ENCODE results near the gene CERS2.

DNA sequence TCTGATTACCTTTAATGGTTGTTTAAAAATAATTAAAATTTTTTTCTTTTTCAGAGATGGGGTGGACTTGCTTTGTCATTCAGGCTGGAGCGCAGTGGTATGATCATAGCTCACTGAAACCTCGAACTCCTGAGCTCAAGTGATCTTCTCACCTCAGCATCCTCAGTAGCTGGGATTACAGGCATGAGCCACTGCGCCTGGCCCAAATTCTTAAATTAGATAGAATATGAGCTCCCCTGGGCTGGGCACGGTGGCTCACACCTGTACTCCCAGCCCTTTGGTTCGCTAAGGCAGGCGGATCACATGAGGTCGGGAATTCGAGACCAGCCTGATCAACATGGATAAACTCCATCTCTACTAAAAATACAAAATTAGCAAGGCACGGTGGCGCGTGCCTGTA is 17.0 kb downstream of the CERS2 start:
- TF ChIP-seq, protein P1, sequence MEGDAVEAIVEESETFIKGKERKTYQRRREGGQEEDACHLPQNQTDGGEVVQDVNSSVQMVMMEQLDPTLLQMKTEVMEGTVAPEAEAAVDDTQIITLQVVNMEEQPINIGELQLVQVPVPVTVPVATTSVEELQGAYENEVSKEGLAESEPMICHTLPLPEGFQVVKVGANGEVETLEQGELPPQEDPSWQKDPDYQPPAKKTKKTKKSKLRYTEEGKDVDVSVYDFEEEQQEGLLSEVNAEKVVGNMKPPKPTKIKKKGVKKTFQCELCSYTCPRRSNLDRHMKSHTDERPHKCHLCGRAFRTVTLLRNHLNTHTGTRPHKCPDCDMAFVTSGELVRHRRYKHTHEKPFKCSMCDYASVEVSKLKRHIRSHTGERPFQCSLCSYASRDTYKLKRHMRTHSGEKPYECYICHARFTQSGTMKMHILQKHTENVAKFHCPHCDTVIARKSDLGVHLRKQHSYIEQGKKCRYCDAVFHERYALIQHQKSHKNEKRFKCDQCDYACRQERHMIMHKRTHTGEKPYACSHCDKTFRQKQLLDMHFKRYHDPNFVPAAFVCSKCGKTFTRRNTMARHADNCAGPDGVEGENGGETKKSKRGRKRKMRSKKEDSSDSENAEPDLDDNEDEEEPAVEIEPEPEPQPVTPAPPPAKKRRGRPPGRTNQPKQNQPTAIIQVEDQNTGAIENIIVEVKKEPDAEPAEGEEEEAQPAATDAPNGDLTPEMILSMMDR (IDR thresholded peaks at IDR 0.05 in 8 of 11, conservative IDR thresholded peaks at IDR 0.05 in 3 of 11): no peak
- TF ChIP-seq POLR2A (IDR thresholded peaks at IDR 0.05) (no peak), POLR2AphosphoS5 (IDR thresholded peaks at IDR 0.05) (no peak)

All from spleen (tissue), 7 donors.